Fibroblast of skin of left biceps (primary cell): Measurements from ENCODE around the gene RBM5.
A peak's percentile ranks its signal among the peaks of the same experiment; 100 is the strongest.
"Not testable (repeated sequence)": the region's sequence is repeated elsewhere in the genome, so short reads cannot be mapped to it uniquely, and the experiment has no call there.

Experiments used
- DNase-seq, 2 experiments: peaks; one replicate each; pipeline ENCODE4 v3.0.0-alpha.2; 2013; ENCODE audit warnings: low read depth in 2 of 2

Gene RBM5

GRCh38 chr3:50088725-50089608 is at the start of gene RBM5:
Gene RBM5 (plus strand): TSS chr3:50088919. CDS start chr3:50090435, 1,516 bp downstream.
- DNase-seq: peak; percentile 70 to 71

GRCh38 chr3:50044976-50045375 is 43.7 kb upstream of the RBM5 start:
- DNase-seq: no peak

- DNase-seq: no peak
Measured at GRCh38 chr3:50047426-50047825, 41.3 kb upstream of the RBM5 start.

GRCh38 chr3:50050361-50050760 is 38.4 kb upstream of the RBM5 start:
- DNase-seq: peak; percentile 60 to 66

GRCh38 chr3:50057756-50058155 is 31.0 kb upstream of the RBM5 start:
- no peak for DNase-seq

GRCh38 chr3:50068134-50068533 is 20.6 kb upstream of the RBM5 start:
- no peak for DNase-seq

GRCh38 chr3:50078091-50078490 is 10.6 kb upstream of the RBM5 start:
- no peak for DNase-seq

GRCh38 chr3:50078622-50079021 is 10.1 kb upstream of the RBM5 start:
- no peak for DNase-seq

GRCh38 chr3:50084951-50085350 is 3.8 kb upstream of the RBM5 start:
- not testable (repeated sequence) for DNase-seq

- no peak for DNase-seq
Measured at GRCh38 chr3:50089609-50089945, 858 bp downstream of the RBM5 start.

- no peak for DNase-seq
Measured at GRCh38 chr3:50090984-50091383, 2.3 kb downstream of the RBM5 start.

GRCh38 chr3:50095352-50095998 is 6.8 kb downstream of the RBM5 start:
- DNase-seq: no peak

GRCh38 chr3:50100386-50100785 is 11.7 kb downstream of the RBM5 start:
- DNase-seq: no peak

- DNase-seq: no peak
Measured at GRCh38 chr3:50100956-50101845, 12.5 kb downstream of the RBM5 start.

GRCh38 chr3:50102558-50102957 is 13.8 kb downstream of the RBM5 start:
- no peak for DNase-seq

- no peak for DNase-seq
Measured at GRCh38 chr3:50111757-50112156, 23.0 kb downstream of the RBM5 start.

GRCh38 chr3:50112462-50112861 is 23.7 kb downstream of the RBM5 start:
- DNase-seq: no peak

- no peak for DNase-seq
Measured at GRCh38 chr3:50117120-50117519, 28.4 kb downstream of the RBM5 start.

- no peak for DNase-seq
Measured at GRCh38 chr3:50118237-50118636, 29.5 kb downstream of the RBM5 start.

- no peak for DNase-seq
Measured at GRCh38 chr3:50119786-50120185, 31.1 kb downstream of the RBM5 start.

- no peak for DNase-seq
Measured at GRCh38 chr3:50120364-50121071, 31.8 kb downstream of the RBM5 start.
